NCI-H2029 (cell line): ENCODE measurements around the gene TMEM178B.

Experiments used
- DNase-seq: peaks from one replicate; lab custom pipeline; 2025; lab: John Stamatoyannopoulos, UW

Gene TMEM178B

GRCh38 chr7:141221007-141221612 is 147.2 kb downstream of the TMEM178B start:
- DNase-seq, result no peak

- DNase-seq, result no peak
Measured at GRCh38 chr7:141225916-141226618, 152.2 kb downstream of the TMEM178B start.

- DNase-seq, result no peak
Measured at GRCh38 chr7:141227454-141227853, 153.6 kb downstream of the TMEM178B start.

GRCh38 chr7:141228482-141228881 is 154.6 kb downstream of the TMEM178B start:
- DNase-seq, result no peak

GRCh38 chr7:141231018-141231792 is 157.3 kb downstream of the TMEM178B start:
- peak; percentile 76 for DNase-seq

GRCh38 chr7:141232286-141233051 is 158.6 kb downstream of the TMEM178B start:
- no peak for DNase-seq

- no peak for DNase-seq
Measured at GRCh38 chr7:141234335-141235105, 160.7 kb downstream of the TMEM178B start.

GRCh38 chr7:141235656-141236055 is 161.8 kb downstream of the TMEM178B start:
- no peak for DNase-seq

GRCh38 chr7:141238596-141239243 is 164.9 kb downstream of the TMEM178B start:
- DNase-seq, result no peak

GRCh38 chr7:141239661-141240060 is 165.8 kb downstream of the TMEM178B start:
- DNase-seq, result no peak

GRCh38 chr7:141242568-141242967 is 168.7 kb downstream of the TMEM178B start:
- no peak for DNase-seq

GRCh38 chr7:141243368-141243767 is 169.5 kb downstream of the TMEM178B start:
- no peak for DNase-seq

- no peak for DNase-seq
Measured at GRCh38 chr7:141244435-141244834, 170.6 kb downstream of the TMEM178B start.

- no peak for DNase-seq
Measured at GRCh38 chr7:141246426-141246825, 172.6 kb downstream of the TMEM178B start.

GRCh38 chr7:141251180-141251579 is 177.3 kb downstream of the TMEM178B start:
- DNase-seq, result no peak

GRCh38 chr7:141251957-141252356 is 178.1 kb downstream of the TMEM178B start:
- no peak for DNase-seq

- no peak for DNase-seq
Measured at GRCh38 chr7:141257597-141257996, 183.7 kb downstream of the TMEM178B start.

- no peak for DNase-seq
Measured at GRCh38 chr7:141258559-141258958, 184.7 kb downstream of the TMEM178B start.

GRCh38 chr7:141262101-141263090 is 188.5 kb downstream of the TMEM178B start:
- DNase-seq, result no peak

GRCh38 chr7:141263508-141263907 is 189.6 kb downstream of the TMEM178B start:
- no peak for DNase-seq
